Esophagus squamous epithelium (tissue), 5 donors: ENCODE data around the gene TMEM14A. TPM values are rescaled to one million over a fixed set of nuclear protein-coding genes. Genes with fewer than 3 reads are reported as not detected.
A peak's percentile ranks its signal among the peaks of the same experiment; 100 is the strongest.

Source experiments
- DNase-seq: peaks from one replicate; lab custom pipeline; 2025; lab: John Stamatoyannopoulos, UW
- H3K27ac ChIP-seq, 4 donors: fragments of 200-600 bp; sonication (generic); one replicate each; pipeline ENCODE4 v1.5.1; 2016 to 2019; ENCODE audit warnings: mild to moderate bottlenecking in 1 of 4
- H3K27me3 ChIP-seq, 4 donors: fragments of 200-600 bp; sonication (generic); 1 replicate in 3 of 4; 2 replicates in 1 of 4; pipeline versions ENCODE4 v1.5.1 to v1.6.0; 2017 to 2021; ENCODE audit warnings: antibody characterized with exemption in 1 of 4
- H3K36me3 ChIP-seq, 3 donors: fragments of 200-600 bp; sonication (generic); one replicate each; pipeline ENCODE4 v1.5.1; 2016 to 2019
- H3K4me1 ChIP-seq, 3 donors: fragments of 200-600 bp; sonication (generic); one replicate each; pipeline ENCODE4 v1.5.1; 2017 to 2019
- H3K4me3 ChIP-seq, 4 donors: fragments of 200-600 bp; sonication (generic); 1 replicate in 3 of 4; 2 replicates in 1 of 4; pipeline ENCODE4 v1.5.1; 2016 to 2019; ENCODE audit warnings: mild to moderate bottlenecking in 2 of 4, moderate library complexity in 1 of 4
- H3K9me3 ChIP-seq, 3 donors: fragments of 200-600 bp; sonication (generic); one replicate each; pipeline ENCODE4 v1.5.1; 2016 to 2019
- POLR2A ChIP-seq, 4 donors: fragments of 450-650 bp; IDR thresholded peaks; one replicate each; pipeline ENCODE4 v1.6.1; 2017; ENCODE audit warnings: antibody characterized with exemption in 4 of 4, mild to moderate bottlenecking in 4 of 4, moderate library complexity in 3 of 4
- WGBS, 2 donors: methylation state at CpG; one replicate each; pipeline ENCODE4 v1.1.5; 2018; 5-methylcytosine and 5-hydroxymethylcytosine counted together
- intact Hi-C: fragments of 100-400 bp; cut with DNase I; formaldehyde crosslinking; loops from one replicate; pipeline ENCODE4 v1.15.0; 2022
- total RNA-seq, 4 donors: library from RNA; depleted of rRNA; stranded (reverse); fragments of >200 nt; gene quantifications; one replicate each; pipeline ENCODE4 v1.1.0, GENCODE V29; 2016
- TF ChIP-seq, protein P1 (sequence below), 6 experiments: fragments of 450-650 bp in 4 of 6; fragments of 200-600 bp in 2 of 6; sonication (generic) in 2 of 6; IDR thresholded peaks; one replicate each; pipeline ENCODE4 v1.5.1; 2016 to 2019; ENCODE audit warnings: antibody characterized with exemption in 6 of 6, mild to moderate bottlenecking in 4 of 6, moderate library complexity in 4 of 6
- donor health status: DM: yes; HTN: yes; CAD: no.

TMEM14A gene
- total RNA-seq, 4 donors from 2014 or later = 38.1 to 102 (median 51.3) TPM

- Histone ChIP-seq H3K27ac (peak overlapping the region; percentile 15 to 86 (median 80)), H3K9me3 (no peaks in the 10 kb centered on the region), H3K27me3 (no peaks in the 10 kb centered on the region), H3K36me3 (no peaks in the 10 kb centered on the region), H3K4me1 (peaks cover 15 to 42% (median 21%) of the 10 kb centered on the region in 3 donors), H3K4me3 (no peak overlapping the region)
- TF ChIP-seq, protein P1, sequence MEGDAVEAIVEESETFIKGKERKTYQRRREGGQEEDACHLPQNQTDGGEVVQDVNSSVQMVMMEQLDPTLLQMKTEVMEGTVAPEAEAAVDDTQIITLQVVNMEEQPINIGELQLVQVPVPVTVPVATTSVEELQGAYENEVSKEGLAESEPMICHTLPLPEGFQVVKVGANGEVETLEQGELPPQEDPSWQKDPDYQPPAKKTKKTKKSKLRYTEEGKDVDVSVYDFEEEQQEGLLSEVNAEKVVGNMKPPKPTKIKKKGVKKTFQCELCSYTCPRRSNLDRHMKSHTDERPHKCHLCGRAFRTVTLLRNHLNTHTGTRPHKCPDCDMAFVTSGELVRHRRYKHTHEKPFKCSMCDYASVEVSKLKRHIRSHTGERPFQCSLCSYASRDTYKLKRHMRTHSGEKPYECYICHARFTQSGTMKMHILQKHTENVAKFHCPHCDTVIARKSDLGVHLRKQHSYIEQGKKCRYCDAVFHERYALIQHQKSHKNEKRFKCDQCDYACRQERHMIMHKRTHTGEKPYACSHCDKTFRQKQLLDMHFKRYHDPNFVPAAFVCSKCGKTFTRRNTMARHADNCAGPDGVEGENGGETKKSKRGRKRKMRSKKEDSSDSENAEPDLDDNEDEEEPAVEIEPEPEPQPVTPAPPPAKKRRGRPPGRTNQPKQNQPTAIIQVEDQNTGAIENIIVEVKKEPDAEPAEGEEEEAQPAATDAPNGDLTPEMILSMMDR (IDR thresholded peaks at IDR 0.05) = no peak
- no peak for TF ChIP-seq POLR2A (IDR thresholded peaks at IDR 0.05)
- intact Hi-C loops = no loop called here
- no peak for DNase-seq
- WGBS, 2 donors = 71 to 73% methylated on average over 14 to 15 of the region's 15 CpGs
Measured at GRCh38 chr6:52726741-52727535, 56.0 kb downstream of the TMEM14A start.

DNA sequence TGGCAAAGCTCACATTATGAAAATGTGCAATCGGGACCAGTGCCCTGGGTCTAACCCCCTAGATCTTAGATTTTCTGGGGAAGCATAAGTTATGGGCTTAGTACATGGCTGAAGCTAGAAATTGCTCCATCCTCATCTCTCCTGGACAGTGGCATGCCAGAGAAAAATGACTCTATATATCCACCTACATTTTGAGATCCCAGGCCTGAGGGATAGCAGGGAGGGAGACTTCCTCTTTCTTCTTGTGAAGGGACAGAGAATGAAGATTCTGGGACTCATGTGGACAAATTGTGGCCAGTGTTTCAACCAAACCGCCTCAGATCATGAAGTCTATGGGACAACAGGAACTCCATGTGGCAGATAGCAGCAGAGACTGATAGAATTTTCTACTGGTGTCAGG, 57.0 kb downstream of the TMEM14A start:
- Histone ChIP-seq H3K36me3 (no peaks in the 10 kb centered on the region), H3K27ac (no peak overlapping the region), H3K4me3 (no peak overlapping the region), H3K9me3 (no peaks in the 10 kb centered on the region), H3K27me3 (no peaks in the 10 kb centered on the region), H3K4me1 (peaks cover 15 to 42% (median 21%) of the 10 kb centered on the region in 3 donors)
- no peak for TF ChIP-seq POLR2A (IDR thresholded peaks at IDR 0.05)
- TF ChIP-seq, protein P1 (IDR thresholded peaks at IDR 0.05) = no peak
- intact Hi-C loops = no loop called here
- DNase-seq = no peak
- WGBS, 2 donors = 94 to 100% methylated on average over 1 to 2 of the region's 2 CpGs

DNA sequence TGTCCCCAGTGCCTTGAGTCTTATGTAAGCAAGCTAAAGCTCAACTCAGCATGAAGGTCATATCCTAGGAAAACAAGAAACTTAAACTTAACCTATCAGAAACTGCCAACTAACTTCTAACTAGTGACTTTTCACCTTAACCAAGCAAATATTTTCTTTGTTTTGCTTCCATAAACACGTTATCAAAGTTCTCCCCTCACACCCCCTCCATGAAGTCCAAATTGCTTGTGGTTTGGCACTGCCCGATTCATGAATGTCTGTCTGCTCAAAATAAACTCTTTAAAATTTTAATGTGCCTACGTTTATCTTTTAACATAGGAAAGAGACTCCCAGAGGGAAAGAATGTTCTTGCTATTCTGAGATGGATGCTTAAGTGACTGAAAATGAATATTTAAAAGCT, 57.5 kb downstream of the TMEM14A start:
- intact Hi-C loops = no loop called here
- Histone ChIP-seq H3K27ac (no peak overlapping the region), H3K36me3 (no peaks in the 10 kb centered on the region), H3K9me3 (no peaks in the 10 kb centered on the region), H3K27me3 (no peaks in the 10 kb centered on the region), H3K4me1 (peaks cover 13 to 39% (median 21%) of the 10 kb centered on the region in 3 donors), H3K4me3 (no peak overlapping the region)
- TF ChIP-seq POLR2A (IDR thresholded peaks at IDR 0.05) = no peak
- TF ChIP-seq, protein P1 (IDR thresholded peaks at IDR 0.05) = no peak
- 58 to 60% methylated on average over 3 of the region's 3 CpGs for WGBS, 2 donors
- DNase-seq = no peak

GRCh38 chr6:52729576-52729975, 58.7 kb downstream of the TMEM14A start:
- Histone ChIP-seq H3K9me3 (no peaks in the 10 kb centered on the region), H3K36me3 (no peaks in the 10 kb centered on the region), H3K27ac (no peak overlapping the region), H3K27me3 (no peaks in the 10 kb centered on the region), H3K4me1 (peaks cover 2 to 28% (median 16%) of the 10 kb centered on the region in 3 donors), H3K4me3 (no peak overlapping the region)
- intact Hi-C loops = no loop called here
- 100% methylated on average over 1 of the region's 1 CpG for WGBS, 2 donors
- TF ChIP-seq POLR2A (IDR thresholded peaks at IDR 0.05) = no peak
- TF ChIP-seq, protein P1 (IDR thresholded peaks at IDR 0.05) = no peak
- DNase-seq = no peak

- H3K27ac ChIP-seq = no peak overlapping the region
- intact Hi-C loops = no loop called here
Measured at GRCh38 chr6:52731719-52732118, 60.8 kb downstream of the TMEM14A start.

More at GRCh38 chr6:52731719-52732118, 60.8 kb downstream of the TMEM14A start:
- Histone ChIP-seq H3K9me3 (no peaks in the 10 kb centered on the region), H3K27me3 (no peaks in the 10 kb centered on the region), H3K4me1 (peaks cover 0 to 6% (median 5%) of the 10 kb centered on the region in 3 donors), H3K36me3 (no peaks in the 10 kb centered on the region), H3K4me3 (no peak overlapping the region)
- TF ChIP-seq, protein P1 (IDR thresholded peaks at IDR 0.05) = no peak
- TF ChIP-seq POLR2A (IDR thresholded peaks at IDR 0.05) = no peak
- no peak for DNase-seq
- WGBS, 2 donors = 24 to 37% methylated on average over 5 of the region's 6 CpGs
